ENCODE measurements around the gene ELAVL3.

Gene ELAVL3

DNA sequence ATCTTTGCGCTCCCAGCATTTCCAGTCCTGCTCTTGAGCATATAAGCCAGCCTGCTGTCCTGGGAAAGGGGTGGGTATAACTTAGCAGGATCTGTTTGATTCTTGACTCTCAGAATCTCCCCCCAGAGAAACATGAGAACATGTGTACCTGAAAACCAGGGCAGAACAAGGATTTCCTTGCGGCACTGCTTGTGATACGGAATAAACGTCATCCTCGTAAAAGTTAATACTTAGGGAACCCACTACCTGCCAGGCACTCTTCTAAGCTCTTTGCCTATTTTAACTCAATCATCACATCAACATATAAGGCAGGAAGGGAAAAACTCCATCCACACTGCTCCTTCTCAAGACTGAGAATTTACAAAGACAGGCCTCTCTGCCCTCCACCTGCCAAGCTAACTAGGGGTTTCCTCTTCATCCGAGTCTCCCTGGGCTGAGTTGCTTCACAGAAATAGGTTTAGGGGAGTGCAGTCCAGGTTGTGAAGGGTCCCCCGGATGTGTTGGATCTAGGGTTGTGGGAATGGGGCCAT is 23.7 kb upstream of the ELAVL3 start:
- CTCF ChIA-PET: interaction anchor here (1.0 to 1.8 kb wide), 4 partner anchors 8 to 121 kb away, joined by 3 to 8 read pairs (median 4); no protein-coding TSS in a partner anchor
- no peak for DNase-seq (ENCODE audit: low read depth, low spot score)
- POLR2A ChIA-PET: no interaction called here
- H3K4me3 ChIP-seq (ENCODE audit: low read depth, low read length): peak overlapping the region; percentile 69
- TF ChIP-seq, protein P1, sequence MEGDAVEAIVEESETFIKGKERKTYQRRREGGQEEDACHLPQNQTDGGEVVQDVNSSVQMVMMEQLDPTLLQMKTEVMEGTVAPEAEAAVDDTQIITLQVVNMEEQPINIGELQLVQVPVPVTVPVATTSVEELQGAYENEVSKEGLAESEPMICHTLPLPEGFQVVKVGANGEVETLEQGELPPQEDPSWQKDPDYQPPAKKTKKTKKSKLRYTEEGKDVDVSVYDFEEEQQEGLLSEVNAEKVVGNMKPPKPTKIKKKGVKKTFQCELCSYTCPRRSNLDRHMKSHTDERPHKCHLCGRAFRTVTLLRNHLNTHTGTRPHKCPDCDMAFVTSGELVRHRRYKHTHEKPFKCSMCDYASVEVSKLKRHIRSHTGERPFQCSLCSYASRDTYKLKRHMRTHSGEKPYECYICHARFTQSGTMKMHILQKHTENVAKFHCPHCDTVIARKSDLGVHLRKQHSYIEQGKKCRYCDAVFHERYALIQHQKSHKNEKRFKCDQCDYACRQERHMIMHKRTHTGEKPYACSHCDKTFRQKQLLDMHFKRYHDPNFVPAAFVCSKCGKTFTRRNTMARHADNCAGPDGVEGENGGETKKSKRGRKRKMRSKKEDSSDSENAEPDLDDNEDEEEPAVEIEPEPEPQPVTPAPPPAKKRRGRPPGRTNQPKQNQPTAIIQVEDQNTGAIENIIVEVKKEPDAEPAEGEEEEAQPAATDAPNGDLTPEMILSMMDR (IDR thresholded peaks at IDR 0.05; ENCODE audit: insufficient read depth, low read length, missing control alignments): no peak

DNA sequence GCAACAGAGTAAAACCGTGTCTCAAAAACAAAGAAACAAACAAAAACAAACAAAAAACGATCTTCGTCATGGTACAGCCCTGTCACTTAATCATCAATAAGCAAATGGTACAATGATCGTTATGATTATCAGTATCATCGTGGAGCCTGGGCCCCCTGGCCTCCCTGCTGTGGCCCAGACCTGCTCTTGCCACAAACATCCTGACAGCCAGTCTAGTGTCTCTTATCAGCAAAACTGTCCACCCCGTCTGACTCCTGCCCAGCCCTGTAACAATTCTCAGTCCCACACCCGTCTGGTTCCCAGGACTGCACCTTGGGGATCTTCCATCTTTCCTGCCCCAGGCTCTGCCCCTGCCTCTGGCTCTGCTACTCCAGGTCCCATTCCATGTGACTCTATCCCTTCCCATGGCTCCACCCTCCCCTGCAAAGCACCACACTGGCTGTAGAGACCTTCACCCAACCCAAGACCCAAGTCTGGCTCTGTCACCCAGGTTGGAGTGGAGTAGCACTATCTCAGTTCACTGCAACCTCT is 19.1 kb upstream of the ELAVL3 start:
- CTCF ChIA-PET: interaction anchor here (1.7 kb wide), 1 partner anchor 18 kb away, joined by 5 read pairs; no protein-coding TSS in a partner anchor
- DNase-seq (ENCODE audit: low read depth, low spot score): no peak
- TF ChIP-seq, protein P1 (IDR thresholded peaks at IDR 0.05; ENCODE audit: insufficient read depth, low read length, missing control alignments): no peak
- POLR2A ChIA-PET: no interaction called here
- no peak overlapping the region for H3K4me3 ChIP-seq (ENCODE audit: low read depth, low read length)

DNA sequence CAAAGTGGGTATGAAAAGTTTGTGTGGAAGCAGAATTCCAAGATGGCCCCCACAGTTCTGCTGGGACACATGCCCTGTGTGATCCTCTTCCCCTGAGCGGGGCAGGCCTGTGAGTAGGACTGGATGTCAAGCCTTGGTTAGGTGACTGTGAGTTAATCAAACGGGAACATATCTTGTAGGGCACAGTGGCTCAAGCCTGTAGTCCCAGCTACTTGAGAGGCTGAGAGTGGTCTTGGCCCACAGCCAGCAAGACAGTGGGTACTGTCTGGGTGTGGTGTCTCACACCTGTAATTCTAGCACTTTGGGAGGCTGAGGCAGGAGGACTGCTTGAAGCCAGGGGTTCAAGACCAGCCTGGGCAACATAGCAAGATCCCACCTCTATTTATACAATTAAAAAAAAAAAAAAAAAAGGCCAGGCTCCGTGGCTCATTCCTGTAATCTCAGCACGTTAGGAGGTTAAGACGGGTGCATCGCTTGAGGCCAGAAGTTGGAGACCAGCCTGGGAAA is 18.4 kb upstream of the ELAVL3 start:
- POLR2A ChIA-PET: no interaction called here
- H3K4me3 ChIP-seq (ENCODE audit: low read depth, low read length): no peak overlapping the region
- TF ChIP-seq, protein P1 (IDR thresholded peaks at IDR 0.05; ENCODE audit: insufficient read depth, low read length, missing control alignments): no peak
- CTCF ChIA-PET: interaction anchor here (0.8 kb wide), 1 partner anchor 17 kb away, joined by 4 read pairs; no protein-coding TSS in a partner anchor
- DNase-seq (ENCODE audit: low read depth, low spot score): no peak

DNA sequence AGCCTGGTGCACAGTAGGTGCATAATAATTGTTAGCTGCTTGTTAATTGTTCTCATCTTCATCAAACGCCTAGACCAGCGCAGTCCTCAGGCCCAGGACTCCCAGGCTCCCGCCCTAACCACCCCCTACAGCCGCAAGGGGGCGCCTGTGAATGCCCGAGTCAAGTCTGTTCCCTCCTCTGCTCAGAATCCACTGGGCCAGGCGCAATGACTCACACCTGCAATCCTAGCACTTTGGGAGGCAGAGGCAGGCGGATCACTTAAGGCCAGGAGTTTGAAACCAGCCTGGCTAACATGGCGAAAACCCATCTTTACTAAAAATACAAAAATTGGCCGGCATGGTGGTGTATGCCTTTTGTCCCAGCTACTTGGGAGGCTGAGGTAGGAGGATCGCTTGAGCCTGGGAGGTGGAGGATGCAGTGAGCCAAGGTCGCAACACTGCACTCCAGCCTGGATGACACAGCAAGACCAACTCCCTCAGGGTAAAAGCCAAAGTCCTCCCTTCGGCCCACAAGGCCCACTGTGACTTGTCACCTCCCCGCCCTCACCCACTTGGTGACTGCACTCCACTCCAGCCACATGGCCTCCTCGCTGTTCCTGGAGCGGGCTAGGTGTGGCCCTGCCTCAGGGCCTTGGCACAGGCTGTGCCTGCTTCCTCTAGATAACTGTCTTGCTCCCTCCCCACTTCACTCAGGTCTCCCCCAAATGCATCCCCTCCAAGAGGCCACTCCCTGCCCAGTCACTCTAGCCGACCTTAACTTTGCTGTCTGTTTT is 15.7 kb upstream of the ELAVL3 start:
- DNase-seq (ENCODE audit: low read depth, low spot score): peak; percentile 24
- ChIA-PET CTCF (interaction anchor here (0.6 to 4.7 kb wide), 15 partner anchors 8 to 215 kb away, joined by 3 to 55 read pairs (median 5); partner anchors contain the start of gene ECSIT), POLR2A (no interaction called here)
- H3K4me3 ChIP-seq (ENCODE audit: low read depth, low read length): no peak overlapping the region
- TF ChIP-seq, protein P1 (IDR thresholded peaks at IDR 0.05; ENCODE audit: insufficient read depth, low read length, missing control alignments): peak; percentile 80

DNA sequence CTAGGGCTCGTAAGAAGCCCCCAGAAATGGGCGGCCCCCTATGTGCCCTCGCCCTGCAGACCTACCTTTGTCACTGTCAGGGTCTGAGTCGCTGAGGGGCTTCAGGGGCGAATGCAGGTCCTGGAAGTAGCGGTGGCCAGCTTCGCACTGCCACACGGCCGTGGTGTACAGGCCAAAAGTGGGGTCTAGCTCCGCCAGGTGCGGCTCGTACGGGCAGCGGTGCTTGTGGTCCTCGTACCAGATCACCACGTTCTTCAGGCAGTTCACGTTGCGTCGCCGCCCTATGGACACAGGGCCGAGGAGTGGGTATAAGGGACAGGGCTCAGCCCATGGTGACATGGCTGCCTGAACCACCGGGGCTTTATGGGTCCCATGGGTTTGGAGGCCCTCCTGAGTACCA is 15.0 kb upstream of the ELAVL3 start:
- POLR2A ChIA-PET: no interaction called here
- CTCF ChIA-PET: interaction anchor here (0.6 to 4.7 kb wide), 17 partner anchors 8 to 215 kb away, joined by 3 to 55 read pairs (median 5); no protein-coding TSS in a partner anchor
- TF ChIP-seq, protein P1 (IDR thresholded peaks at IDR 0.05; ENCODE audit: insufficient read depth, low read length, missing control alignments): no peak
- no peak overlapping the region for H3K4me3 ChIP-seq (ENCODE audit: low read depth, low read length)
- no peak for DNase-seq (ENCODE audit: low read depth, low spot score)

DNA sequence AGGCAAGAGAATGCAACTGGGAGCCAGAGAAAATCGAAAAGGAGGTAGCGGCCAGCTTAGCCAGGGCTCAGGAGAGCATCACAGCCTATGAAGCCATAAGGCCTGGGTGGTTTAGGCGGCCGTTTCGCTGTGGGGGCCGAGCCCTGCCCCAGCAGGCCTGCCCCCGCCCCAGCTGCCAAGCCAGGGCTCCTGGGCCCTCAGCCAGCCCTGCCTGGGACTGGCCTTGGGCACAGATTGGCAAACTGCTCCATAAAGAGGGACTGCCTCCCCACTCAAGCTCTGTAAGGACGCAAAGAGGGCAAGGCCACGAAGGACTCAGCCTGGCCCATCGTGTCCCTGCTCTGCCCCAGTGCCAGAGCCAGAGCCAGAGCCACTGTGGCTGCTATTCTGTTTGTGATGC is 14.6 kb upstream of the ELAVL3 start:
- CTCF ChIA-PET: interaction anchor here (0.9 to 4.7 kb wide), 14 partner anchors 9 to 214 kb away, joined by 3 to 55 read pairs (median 5); no protein-coding TSS in a partner anchor
- no peak for DNase-seq (ENCODE audit: low read depth, low spot score)
- TF ChIP-seq, protein P1 (IDR thresholded peaks at IDR 0.05; ENCODE audit: insufficient read depth, low read length, missing control alignments): no peak
- no peak overlapping the region for H3K4me3 ChIP-seq (ENCODE audit: low read depth, low read length)
- POLR2A ChIA-PET: no interaction called here
